HG03135 (cell line): ENCODE data around the gene RPS6KA4.

Experiments used
- ATAC-seq: cut with Tn5 transposase; IDR thresholded peaks from one replicate; pipeline ENCODE4 v1.9.1; 2021; ENCODE audit warnings: mild to moderate bottlenecking, moderate library complexity; ENCODE audit not compliant: unreplicated experiment

The RPS6KA4 gene

DNA sequence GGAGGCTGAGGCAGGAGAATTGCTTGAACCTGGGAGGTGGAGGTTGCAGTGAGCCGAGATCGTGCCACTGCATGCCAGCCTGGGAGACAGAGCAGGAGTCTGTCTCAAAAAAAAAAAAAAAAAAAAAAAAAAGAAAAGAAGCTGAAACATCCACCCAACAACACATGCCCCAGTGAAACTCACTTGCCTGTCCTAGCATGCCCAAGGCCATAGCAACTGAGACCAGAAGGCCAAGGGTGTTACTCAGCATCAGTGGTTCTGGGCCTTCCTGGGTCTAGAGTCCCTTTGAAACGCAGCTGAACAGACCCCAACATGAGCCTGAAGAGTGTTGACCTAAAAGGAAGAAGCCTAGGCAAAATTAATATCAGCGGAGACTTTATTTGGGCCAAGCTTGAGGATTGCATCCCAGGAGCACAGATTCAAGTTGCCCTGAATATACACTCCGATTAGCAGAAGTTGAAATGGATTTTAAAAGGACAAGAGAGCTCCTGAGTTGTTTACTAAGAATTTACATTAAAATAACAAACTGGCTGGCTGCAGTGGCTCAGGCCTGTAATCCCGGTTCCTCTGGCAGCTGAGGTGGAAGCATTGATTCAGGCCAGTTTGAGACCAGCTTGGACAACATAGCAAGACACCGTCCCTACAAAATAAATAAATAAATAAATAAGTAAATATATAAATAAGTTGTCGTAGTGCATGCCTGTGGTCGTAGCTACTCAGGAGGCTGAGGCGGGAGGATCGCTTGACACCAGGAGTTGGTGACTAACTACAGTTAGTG is 34.1 kb upstream of the RPS6KA4 start:
- no peak for ATAC-seq

DNA sequence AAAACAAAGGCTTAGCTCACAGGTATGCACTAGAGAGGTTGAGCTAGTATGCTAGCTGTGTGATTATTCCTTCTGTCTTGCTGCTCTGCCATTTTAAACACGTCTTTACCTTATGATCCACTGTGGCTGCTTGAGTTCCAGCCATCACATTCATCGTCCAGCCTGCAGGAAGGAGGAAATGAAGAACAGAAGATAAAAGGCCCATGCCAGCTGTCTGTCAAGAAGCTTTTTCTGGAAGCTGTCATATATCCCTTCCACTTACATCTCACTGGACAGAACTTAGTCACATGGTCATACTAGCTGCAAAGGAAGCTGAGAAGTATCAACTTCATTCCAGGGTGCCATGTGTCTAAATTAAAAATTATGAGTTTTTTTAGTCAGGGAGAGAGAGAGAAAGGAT is 31.6 kb upstream of the RPS6KA4 start:
- no peak for ATAC-seq

DNA sequence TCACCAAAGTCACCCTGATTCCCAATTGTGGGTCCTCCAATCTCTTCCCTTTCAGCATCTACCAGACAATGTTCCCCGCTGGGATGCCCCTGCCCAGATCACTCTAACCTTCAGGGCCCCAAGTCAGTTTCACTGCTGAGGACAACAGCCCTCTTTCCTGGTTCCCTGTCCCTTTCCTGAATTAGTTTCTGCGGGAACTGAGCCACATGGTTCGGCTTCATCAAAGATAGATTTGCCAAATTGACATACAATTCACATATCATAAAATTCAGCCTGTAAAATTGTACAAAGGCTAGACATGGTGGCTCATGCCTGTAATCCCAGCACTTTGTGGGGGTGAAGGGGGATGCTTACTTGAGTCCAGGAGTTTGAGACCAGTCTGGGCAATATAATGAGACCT is 31.0 kb upstream of the RPS6KA4 start:
- ATAC-seq, result no peak

DNA sequence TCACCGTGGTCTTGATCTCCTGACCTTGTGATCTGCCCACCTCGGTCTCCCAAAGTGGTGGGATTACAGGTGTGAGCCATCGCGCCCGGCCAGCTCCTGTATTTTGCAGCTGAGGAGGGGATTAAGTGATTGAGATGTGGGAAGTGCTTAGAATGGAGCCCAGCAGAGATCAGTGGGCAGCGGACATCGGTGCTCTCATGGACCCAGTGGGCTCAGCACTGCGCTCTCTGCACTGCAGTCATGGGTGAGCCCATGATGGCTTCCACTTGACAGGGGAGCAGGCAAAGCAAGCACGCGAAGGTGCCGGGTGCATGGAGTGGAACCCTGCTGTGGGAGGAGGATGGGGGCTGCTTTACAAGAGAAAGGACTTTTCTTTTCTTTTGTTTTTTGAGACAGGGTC is 28.1 kb upstream of the RPS6KA4 start:
- ATAC-seq, result no peak

DNA sequence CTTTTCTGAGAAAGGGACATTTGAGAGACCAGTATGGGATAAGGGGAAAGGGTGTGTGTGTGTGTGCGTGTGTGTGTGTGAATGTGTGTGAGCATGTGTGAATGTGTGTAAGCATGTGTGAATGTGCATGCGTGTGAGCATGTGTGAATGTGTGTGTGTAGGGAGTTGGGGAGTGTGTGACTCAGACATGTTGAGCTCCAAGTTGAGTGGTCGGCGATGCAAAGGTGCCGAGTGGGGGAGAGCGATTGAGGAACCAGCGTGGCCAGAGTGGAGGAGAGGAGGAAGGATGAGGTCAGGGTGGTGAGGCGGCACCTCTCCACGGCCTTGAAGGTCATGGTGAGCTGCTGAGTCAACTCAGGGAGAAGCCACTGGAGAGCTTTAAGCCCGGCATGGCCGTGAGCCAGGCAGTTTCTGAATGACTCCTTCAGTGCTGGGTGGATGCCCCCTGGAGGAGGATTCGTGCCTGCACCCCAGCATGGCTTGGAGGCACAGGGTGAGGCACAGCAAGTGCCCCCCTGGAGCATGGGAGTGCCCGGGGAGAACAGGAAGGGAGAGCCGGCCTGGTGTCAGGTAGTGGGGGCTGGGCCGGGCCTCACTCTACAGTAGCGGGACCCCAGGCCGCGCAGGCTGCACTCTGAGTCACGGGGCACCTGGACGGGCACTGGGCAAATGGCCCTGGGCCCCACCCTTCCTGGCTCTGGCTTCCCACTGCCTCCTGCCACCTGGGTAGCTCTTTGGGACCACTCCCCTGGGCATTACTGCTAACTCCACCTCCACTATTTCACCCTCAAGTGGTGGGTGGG is 27.2 kb upstream of the RPS6KA4 start:
- ATAC-seq, result no peak

DNA sequence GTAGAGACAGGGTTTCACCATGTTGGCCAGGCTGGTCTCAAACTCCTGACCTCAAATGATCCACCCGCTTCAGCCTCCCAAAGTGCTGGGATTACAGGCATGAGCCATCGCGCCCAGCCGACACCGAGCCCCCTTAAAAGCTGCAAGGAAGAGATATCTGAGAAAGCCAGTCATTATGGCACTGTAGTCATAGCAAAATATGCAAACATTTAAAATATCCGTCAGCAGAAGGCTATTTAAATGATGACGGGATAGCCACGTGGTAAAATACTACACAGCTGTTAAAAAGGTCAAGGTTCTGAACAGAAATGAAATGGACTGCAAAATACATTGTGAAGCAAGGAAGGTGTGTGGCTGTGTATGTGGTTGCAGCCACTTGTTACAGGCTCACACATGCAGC is 25.4 kb upstream of the RPS6KA4 start:
- ATAC-seq, result no peak

DNA sequence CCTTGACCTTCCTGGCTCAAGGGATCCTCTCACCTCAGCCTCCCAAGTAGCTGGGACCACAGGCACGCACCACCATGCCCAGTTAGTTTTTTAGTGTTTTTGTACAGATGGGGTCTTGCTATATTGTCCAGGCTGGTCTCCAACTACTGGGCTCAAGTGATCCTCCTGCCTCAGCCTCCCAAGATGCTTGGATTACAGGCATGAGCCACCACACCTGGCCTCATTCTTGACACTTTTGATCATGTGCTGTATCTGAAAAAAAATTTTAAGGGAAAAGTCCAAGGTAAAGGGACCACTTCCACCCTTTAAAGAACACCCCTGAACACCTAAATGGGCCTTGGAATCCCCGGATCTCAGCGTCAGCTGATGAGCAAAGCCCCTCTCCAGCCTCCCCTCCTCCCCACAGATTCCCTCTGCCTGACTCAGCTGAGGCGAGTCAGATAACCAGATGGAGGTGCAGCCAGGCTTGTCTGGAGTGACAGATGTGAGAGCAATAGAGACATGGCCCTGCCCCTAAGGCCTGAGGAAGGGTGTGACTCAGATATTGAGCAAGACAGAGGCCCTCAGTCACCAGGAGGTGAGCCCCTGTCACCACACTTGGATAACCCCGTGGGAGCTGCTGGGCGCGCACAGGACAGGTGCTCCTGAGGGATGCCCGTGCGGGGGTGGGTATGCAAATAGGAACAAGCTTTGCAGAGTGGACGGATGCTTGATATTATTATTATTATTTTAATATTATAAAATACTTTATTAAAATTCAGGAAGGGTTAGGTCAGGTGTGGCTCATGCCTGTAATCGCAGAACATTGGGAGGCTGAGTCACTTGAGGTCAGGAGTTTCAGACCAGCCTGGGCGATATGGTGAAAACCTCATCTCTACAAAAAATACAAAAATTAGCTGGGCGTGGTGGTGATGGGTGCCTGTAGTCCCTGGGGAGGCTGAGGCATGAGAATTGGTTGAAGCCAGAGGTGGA is 23.9 kb upstream of the RPS6KA4 start:
- peak; percentile 70 for ATAC-seq

DNA sequence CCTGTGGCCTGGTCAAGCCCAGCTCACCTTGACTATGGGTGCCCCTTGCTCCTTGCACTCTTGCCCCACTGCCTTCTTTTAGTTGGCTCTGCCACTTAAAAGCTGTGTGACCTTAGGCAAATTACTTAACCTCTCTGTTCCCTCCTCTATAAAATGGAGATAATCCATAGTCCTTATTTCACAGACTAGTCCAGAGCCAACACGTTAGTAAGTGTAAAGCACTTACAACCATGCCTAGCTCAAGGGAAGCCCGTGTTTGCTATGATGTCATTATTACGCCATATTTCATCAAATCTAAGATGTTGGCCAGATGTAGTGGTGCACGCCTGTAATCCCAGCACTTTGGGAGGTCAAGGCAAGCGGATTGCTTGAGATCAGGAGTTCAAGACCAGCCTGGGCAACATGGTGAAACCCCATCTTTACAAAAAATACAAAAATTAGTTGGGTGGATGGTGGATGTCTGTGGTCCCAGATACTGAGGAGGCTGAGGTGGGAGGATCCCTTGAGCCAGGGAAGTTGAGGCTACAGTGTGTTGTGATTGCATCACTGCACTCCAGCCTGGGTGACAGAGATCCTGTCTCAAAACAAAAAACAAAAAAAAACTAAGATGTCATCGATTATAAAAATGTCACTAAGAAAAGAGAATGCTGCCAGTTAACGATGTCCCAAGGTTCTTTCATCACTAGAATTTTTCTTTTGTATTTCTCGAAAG is 21.3 kb upstream of the RPS6KA4 start:
- no peak for ATAC-seq

DNA sequence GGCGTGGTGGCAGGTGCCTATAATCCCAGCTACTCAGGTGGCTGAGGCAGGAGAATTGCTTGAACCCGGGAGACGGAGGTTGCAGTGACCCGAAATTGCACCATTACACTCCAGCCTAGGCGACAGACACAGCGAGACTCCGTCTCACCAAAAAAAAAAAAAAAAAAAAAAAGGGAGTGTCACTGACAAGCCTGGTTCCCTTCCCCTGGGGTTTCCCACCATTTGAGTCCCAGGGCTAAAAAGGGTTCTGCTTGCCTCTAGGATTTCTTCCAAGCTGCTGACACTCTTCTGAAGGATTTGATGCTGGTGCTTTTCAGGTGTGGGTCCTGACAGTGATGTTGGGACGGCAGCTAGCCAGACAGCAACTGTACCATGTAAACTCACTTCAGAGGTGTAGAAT is 20.2 kb upstream of the RPS6KA4 start:
- no peak for ATAC-seq

DNA sequence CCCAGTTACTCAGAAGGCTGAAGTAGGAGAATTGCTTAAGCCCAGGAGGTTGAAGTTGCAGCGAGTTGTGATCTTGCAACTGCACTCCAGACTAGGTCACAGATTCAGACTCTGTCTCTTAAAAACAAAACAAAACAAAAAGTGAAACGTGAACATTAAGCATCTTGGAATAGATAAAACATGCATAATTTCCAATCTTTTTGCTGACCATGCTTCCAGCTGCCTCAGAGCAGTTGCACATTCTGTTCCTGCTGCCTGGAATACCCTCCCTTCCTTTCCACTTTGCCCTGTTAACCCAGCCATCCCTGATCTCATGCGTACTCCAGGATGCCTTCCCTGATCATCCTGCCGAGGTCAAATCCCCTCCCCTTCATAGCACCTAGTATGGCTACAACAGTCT is 19.7 kb upstream of the RPS6KA4 start:
- ATAC-seq, result no peak

DNA sequence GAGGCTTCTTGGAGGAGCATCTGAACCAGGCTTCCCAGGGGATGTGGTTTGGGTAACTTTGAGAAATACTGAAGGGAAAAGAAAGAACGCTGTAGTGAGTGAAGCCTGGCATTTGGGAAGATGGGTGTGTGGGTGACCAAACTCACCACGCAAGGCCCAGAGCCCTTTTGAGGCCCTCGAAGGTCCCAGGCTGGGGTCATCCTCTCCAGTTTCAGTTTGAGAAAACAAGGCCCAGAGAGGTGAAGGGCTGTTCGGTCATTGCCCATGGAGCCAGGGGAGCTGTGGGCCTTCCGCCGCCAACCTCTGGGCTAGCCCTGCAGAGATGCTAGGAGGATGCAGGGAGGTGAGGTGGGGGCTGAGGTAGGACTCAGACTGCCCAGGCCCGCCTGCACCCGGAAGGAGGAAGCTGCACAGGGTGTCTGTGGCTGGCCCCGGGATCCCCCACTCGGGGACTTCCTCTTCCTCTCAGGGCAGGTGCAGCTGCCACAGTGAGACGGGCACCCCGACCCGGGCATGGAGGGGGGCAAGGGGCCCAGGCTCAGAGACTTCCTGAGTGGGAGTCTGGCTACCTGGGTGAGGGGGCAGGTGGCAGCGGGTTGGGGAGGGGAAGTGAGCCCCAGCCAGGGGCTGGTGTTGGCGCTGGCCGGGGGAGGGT is 19.1 kb upstream of the RPS6KA4 start, which contains the start of gene CCDC88B:
TSS of gene CCDC88B (plus strand) at position 451 of the 655 bp plus-strand sequence. CDS start at position 514, 63 bp downstream.
- ATAC-seq, result peak; percentile 48

DNA sequence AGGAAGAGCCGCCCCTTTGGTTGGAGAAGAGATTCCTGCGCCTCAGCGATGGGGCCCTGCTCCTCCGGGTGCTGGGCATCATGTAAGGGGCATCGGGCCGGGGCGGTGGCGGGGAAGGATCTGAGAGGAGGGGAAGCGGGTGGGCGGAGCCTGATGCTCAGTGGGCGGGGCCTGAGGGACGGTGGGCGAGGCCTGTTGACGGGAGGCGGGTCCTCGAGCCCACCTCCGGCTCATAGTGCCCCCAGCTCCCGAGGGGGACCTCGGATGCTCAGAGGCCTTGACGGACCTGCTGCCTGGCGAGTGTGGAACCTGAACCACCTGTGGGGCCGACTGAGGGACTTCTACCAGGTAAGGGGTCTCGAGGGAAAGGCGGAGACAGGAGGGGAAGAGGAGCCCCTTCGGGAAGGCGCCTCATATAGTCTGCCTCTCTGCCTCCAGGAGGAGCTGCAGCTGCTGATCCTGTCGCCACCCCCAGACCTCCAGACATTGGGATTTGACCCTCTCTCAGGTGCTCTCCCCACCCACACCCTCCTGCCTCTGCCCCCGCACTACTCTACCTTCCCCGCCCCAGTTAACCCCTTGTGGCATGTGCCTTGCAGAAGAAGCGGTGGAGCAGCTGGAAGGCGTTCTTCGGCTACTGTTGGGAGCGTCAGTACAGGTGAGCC is 18.2 kb upstream of the RPS6KA4 start:
- peak; percentile 29 for ATAC-seq

DNA sequence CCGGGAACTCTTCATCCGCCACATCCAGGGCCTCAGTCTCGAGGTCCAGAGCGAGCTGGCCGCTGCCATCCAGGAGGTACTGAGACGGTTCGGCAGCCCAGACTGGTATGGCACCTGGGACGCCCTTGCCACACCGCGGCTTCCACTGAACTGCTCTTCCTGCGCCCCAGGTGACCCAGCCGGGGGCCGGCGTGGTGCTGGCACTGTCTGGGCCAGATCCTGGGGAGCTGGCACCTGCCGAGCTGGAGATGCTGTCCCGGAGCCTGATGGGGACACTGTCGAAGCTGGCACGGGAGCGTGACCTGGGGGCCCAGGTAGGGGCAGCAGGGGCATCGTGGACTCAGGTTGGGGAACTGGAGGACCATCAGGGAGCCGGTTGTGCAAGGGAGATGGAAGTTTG is 17.5 kb upstream of the RPS6KA4 start:
- ATAC-seq, result no peak

DNA sequence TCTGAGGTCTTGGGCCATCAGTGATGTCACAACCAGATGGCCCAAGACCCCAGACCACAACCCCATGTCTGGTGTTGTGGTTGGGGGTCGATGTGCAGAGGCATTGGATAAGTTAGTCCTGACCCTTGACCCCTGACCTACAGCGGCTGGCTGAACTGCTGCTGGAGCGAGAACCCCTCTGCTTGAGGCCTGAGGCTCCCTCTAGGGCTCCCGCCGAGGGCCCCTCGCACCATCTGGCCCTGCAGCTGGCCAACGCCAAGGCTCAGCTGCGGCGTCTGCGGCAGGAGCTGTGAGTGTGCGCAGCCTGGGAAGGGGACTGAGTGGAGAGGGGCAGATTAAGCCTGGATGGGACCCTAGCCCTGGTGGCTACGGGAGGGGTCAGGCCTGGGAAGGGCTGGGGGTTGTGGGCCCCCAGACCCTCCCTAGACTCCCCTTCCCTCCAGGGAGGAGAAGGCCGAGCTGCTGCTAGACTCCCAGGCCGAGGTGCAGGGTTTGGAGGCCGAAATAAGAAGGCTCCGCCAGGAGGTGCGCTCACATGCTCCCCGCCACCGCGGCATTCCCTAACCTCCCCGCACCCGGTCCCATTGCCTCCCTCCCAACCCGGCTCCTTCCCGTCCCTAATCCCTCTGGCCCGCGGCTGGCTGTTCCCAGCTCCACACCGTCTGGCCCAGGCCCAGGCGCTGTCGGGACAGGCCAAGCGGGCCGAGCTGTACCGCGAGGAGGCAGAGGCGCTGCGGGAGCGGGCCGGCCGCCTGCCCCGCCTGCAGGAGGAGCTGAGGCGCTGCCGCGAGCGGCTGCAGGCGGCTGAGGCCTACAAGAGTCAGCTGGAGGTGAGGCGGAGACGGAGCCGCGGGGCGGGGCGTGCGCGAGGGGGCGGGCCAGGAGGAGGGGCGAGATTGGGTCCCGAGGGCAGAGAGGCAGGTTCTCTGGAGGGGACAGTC is 16.8 kb upstream of the RPS6KA4 start:
- peak; percentile 43 for ATAC-seq

DNA sequence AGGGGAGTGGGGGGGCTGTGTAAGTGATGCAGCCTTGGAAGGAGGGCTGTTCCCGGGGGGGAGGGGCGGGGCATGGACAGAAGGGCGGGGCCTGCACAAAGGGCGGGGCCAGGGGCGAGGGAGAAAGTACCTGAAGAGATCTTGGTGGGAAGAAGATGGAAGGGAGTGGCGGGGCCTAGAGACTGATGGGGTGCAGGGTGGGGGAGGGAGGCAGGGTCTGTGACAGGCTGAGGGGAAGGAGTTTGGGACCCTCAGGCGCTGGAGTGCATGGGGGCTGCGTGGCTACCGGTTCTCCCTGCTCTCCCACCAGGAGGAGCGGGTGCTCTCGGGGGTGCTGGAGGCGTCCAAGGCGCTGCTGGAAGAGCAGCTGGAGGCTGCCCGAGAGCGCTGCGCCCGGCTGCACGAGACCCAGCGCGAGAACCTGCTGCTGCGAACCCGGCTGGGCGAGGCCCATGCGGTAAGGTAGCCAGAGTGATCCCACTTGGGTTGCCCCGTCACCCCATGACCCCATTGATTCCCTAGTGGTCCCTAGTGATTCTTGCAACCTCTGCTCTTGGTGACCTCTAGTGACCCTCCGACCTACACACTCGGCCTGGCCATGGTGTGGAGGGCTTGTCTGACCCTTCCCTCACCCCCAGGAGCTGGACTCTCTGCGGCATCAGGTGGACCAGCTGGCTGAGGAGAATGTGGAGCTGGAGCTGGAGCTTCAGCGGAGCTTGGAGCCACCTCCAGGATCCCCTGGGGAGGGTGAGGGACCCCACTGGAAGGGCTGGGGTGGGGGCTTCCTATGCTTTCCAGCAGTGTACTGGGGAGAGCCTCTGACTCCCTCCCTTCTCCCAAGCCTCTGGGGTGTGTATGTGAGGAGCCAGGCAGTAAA is 15.9 kb upstream of the RPS6KA4 start:
- ATAC-seq, result no peak

DNA sequence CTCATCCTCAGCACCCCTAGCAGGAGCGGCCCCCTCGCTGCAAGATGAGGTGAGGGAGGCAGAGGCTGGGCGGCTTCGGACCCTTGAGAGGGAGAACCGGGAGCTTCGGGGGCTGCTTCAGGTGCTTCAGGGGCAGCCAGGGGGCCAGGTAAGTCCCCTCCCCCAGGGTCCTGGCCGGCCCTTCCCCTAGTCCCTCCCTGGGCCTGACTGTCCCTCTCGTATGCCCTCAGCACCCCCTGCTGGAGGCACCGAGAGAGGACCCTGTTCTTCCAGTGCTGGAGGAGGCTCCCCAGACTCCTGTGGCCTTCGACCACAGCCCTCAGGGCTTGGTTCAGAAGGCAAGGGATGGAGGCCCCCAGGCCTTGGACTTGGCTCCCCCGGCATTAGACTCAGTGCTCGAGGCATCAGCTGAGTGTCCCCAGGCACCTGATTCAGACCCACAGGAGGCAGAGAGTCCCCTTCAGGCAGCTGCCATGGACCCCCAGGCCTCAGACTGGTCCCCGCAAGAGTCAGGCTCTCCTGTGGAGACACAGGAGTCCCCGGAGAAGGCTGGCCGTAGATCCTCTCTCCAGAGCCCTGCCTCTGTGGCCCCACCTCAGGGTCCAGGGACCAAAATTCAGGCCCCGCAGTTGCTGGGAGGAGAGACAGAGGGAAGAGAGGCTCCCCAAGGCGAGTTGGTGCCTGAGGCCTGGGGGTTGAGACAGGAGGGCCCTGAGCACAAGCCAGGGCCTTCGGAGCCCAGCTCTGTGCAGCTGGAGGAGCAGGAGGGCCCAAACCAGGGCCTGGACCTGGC is 15.0 kb upstream of the RPS6KA4 start:
- ATAC-seq, result no peak
